Skin epidermis (tissue), 12 donors: ENCODE results near the gene CDHR2.

Experiments used
- H3K27ac ChIP-seq, 21 experiments: fragments of 200-600 bp; sonication (generic) in 11 of 21; one replicate each; pipeline ENCODE4 v1.5.0; 2020; ENCODE audit warnings: mild to moderate bottlenecking in 3 of 21, inconsistent platforms in 2 of 21, moderate library complexity in 2 of 21
- H3K4me3 ChIP-seq, 7 experiments: fragments of 200-600 bp; sonication (generic) in 2 of 7; one replicate each; pipeline ENCODE4 v1.5.0; 2020; ENCODE audit warnings: inconsistent platforms in 2 of 7, mild to moderate bottlenecking in 2 of 7, moderate library complexity in 1 of 7

CDHR2 gene

DNA sequence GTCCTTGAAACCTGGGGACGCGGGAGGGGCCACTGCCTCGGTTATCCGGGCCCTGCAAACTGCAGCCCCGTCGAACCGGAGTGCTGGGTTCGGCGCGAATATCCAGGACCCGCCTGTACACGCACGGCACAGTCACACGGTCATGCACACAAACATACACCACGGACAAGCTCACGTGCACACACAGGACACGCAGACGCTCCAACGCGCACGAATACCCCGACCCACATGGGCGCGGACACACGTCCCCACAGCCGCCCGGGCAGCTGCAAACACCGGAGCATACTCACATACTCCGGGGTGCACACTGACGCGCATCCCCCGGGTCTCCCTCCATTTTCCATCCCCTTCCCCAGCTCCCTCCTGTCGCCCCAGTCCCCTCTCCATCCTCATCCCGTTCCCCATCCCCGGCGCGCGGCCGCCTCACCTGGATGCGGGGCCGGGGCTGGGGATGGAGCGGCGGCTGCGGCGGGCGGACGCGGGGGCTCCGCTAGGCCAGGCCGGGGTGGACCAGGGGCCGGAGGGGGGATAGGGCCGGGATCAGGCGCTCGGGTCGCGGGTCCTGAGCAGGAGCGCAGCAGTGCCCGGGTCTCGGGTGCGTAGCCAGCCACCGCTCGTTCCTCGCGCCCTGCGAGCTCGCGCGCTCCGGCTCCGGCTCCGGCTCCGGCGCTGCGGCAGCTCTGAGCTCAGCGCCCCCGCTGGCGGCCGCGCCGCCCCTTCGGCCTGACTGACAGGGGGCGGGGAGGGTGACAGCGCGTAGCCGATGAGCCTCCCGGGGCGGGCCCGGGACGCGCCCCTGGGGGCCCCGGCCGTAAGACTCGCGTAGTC lies 80.9 kb downstream of the CDHR2 start, which contains the start of the genes EIF4E1B and SNCB:
Gene EIF4E1B (plus strand): TSS at position 823 of the 828 bp plus-strand sequence. CDS start 12,113 bp downstream, outside the sequence.
Gene SNCB (minus strand): TSS at position 682 of the 828 bp plus-strand sequence. CDS start 880 bp downstream, outside the sequence.
- H3K27ac ChIP-seq, result no peak within 1 kb of the TSS

DNA sequence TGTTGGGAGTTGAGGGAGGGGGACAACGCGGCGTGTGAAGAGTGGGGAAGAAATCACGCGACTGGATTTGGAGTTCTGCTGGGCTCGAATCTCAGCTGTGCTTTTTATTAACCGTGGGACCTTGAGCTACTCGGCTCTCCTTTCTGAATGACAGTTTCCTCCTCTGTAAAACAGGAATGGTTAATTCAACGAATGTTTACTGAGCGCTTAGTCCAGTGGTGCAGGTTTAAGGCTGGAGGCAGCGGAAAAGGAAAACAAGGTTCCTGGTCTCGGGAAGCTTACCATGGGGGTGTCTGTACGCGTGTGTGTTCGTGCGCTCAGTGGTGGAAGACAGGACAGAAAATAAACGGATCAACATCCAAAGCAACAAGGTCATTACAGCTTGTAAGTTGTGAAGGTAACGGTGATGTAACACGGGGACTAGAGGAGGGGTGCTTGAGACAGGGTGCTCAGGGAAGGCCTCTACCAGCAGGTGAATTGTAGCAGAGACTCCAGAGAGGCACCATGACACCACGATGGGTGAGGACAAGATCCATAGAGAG lies 81.6 kb downstream of the CDHR2 start:
- Histone ChIP-seq H3K4me3 (peak overlapping the region in 5 of 7 experiments; percentile 5 to 27 (median 20)), H3K27ac (no peak overlapping the region)

More for the DNA sequence above, 80.9 kb downstream of the CDHR2 start, which contains the start of the genes EIF4E1B and SNCB:
- peak within 1 kb of the TSS in 5 of 7 experiments; percentile 5 to 27 (median 20) for H3K4me3 ChIP-seq

DNA sequence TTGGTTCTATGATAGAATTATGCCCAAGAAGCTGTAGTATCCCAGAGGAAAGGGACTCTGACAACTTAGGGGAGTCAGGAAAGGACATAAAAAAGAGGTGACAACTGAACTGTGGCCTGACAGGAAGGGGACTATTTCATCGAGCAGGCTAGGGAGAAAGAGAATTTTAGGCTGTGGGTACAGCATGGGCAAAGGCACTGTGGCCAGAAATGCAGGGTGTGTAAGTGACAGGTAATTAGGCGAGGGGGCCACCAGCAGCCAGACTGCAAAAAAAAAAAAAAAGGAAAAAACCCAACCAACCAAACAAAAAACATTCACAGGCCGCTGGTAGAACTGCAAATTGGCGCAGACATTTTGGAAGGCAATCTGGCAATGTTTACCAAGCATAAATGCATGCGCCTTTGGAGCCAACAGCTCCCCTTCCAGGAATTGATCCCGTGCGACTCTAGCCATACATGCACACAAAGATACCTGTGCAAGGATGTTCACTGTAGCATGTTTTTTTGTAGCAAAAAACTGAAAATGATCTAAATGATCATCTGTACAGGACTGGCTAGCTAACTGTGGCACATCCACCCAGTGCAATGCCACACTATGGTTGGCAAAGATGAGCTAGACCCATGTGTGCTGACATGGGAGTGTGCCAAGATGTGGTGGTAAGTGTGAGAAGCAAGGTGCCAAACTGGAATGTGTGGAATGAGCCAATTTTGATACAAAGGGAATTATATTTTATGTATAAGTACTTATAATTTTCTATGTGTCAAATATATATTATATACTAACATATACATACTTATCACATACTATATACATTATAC lies 82.5 kb downstream of the CDHR2 start:
- no peak overlapping the region for H3K4me3 ChIP-seq
- no peak overlapping the region for H3K27ac ChIP-seq

DNA sequence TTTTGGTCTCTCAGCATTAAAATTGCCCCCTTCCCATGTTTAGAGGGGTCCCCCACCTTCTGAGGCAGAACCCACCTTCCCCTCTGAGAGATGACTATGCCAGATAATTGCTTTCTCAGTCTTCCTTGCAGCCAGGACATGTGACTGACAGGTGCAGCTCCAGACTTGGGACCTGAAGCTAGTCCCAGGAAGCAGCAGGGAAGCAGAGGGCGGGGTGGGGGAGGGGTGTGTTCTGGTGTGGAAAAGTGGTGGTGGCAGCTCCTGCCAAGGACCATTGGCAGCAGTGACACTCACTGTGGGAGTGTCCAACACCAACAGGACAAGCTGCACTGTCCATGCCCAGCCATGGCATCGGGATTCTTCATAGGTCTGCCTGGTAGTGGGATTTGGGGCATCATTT lies 83.6 kb downstream of the CDHR2 start:
- Histone ChIP-seq H3K4me3 (no peak overlapping the region), H3K27ac (no peak overlapping the region)

DNA sequence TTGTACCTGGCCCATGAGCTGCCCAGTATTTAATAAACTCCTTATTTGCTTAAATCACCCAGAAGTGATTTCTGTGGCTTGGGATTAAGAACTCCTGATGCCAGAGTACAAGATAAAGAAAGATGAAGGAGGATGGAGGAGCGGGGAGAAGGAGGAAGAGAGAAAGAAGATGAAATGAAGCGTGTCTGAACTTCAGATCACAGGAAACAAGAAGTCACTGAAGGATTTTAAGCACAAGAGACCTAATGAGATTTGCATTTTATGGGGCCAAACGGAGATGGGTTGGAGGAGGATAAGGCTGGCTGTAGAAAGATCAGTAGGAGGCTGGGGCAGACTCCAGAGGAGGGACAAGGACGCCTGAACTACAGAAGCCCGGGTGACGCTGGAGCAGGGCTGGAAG lies 84.5 kb downstream of the CDHR2 start:
- no peak overlapping the region for H3K27ac ChIP-seq
- no peak overlapping the region for H3K4me3 ChIP-seq

DNA sequence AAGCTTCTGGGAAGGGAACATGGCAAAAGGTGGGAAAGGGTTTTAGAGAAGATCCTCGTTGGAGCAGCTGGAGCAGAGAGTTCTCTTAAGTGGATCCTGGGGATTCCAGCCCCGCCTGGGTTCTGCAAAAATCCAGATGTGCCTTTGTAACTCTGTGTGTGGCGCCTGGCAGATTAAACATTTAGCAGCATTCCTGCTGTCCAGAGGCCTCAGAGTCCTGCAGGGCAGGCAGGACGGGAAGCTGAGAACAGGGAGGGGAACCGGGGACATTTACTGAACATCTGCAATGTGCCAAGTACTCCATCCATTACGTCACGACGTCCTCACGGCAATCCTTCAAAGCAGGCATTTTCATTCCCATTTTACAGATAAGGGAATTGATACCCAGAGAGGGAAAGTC lies 87.3 kb downstream of the CDHR2 start:
- no peak overlapping the region for H3K27ac ChIP-seq

DNA sequence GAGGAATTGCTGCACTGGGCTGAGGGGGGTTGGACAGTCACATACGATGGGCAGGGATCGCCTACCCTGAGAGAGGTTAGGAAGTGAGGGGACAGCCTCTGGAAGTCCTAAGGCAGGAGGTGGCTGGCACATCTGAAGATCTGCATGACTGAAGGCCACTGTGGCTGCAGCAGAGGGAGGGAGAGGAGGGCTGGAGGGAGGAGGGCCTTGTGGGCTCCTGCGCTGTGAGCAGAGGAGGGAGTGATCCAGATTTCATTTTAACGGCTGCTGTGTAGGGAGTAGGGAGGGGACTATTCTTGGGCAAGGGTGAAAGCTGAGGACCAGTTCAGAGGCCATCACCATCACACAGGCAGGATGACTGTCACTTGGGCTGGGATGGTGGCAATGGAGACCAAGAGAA lies 88.4 kb downstream of the CDHR2 start:
- Histone ChIP-seq H3K27ac (no peak overlapping the region), H3K4me3 (no peak overlapping the region)

More for the DNA sequence above, 87.3 kb downstream of the CDHR2 start:
- no peak overlapping the region for H3K4me3 ChIP-seq

DNA sequence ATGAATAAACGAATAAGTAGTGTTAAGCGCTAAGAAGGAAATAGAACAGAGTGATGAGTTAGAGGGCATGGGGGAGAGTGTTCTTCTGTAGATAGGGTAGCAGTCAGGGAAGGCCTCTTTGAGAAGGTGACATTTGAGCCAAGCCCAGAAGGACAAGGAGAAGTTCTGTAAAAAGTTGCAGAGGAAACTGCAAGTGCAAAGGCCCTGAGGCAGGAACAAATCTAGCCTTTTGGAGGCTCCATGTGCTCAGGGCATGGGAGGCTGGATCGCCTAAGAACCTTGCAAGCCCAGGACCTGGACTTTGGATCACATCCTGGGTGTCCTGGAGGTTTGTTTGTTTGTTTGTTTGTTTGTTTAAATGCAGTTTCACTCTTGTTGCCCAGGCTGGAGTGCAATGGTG lies 89.3 kb downstream of the CDHR2 start:
- Histone ChIP-seq H3K27ac (no peak overlapping the region), H3K4me3 (no peak overlapping the region)

DNA sequence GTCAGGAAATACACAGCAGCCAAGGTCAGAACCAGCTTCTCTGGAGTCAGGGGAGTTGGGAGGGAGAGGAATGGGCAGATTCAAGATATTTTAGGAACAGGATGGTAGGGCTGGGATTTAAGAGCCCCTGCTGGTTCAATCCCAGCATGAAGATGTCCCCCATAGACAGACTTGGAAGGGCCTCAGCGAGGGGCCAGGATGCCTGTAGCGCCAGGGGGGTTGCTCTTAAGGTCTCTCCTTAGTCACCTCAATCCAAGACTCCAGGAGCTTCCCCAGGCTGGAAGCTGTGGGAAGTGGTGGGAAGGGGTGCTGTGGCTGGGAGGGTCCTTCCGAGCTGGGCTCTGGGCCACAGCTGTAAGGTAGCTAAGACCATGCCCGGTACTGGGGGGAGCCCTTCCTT lies 90.1 kb downstream of the CDHR2 start:
- H3K27ac ChIP-seq, result no peak overlapping the region
- H3K4me3 ChIP-seq, result no peak overlapping the region

DNA sequence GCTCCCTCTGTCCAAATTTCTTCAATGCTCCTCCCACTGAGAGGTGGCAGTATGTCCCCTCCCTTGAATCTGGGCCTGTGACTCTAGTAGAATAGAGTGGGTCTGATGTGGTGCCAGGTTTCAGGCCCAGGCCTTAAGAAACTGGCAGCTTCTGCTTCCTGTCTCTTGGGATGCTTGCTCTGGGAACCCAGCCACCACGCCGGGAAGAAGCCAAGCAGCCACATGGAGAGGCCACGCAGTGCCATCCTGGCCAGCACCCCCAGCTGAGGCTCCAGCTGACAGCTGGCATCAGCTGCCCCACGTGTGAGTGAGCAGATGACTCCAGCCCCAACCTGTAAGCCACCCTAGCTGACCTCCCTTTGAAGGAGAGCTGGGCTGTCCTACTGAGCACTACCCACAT lies 90.8 kb downstream of the CDHR2 start:
- Histone ChIP-seq H3K4me3 (no peak overlapping the region), H3K27ac (no peak overlapping the region)

DNA sequence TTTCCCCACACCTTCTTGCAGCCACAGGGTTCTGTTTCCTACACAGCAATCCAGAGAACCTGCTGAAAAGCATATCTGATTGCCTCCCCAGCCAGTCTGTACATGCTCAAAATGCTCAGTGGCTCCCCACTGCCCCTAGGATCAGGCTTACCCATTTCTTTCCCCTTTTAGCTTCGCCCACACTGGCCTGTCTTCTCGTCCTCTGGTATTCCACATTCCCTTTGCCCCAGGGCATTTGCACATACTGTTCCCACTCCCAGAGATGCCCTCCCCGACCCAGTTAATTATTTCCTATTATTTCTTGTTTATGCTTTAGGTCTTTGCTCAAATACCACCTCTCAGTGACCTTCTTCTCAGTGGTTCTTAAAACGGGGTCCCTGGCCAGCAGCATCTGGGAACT lies 91.5 kb downstream of the CDHR2 start:
- Histone ChIP-seq H3K27ac (no peak overlapping the region), H3K4me3 (no peak overlapping the region)

DNA sequence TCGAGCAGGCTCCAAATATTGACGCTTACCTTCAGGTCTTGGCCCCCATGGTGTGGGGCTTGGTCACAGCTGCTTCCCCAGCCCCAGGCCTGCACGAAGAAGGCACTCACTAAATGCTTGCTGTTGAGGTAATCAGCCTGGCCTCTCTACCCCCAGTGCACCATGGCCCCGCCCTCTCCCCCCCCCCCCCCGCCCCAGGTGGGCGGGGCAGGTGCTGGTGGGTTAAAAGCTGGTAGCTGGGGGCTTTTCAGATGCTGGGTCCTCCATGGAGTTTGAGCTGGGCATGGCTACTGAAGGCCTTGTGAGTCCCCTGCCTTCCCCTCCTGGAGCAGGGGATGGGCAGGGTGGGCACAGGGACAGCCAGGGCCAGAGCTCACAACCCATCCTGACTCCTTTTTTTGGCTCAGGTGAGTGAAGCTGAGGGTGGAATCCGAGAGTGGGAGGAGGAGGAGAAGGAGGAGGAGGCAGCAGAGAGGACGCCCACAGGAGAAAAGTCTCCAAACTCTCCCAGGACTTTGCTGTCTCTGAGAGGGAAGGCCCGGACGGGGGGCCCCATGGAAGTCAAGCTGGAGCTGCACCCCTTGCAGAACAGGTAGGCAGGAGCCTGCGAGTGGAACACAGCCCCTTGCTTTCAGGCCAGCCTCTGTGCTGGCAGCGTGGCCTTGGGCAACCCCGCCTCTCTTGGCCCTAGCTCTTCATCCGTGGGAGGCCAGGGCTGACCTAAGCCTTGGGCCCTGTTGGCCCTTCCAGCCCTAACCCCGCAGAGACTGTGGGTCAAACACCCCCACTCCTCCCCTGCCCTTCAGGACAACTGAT lies 93.7 kb downstream of the CDHR2 start:
- Histone ChIP-seq H3K4me3 (no peak overlapping the region), H3K27ac (no peak overlapping the region)

DNA sequence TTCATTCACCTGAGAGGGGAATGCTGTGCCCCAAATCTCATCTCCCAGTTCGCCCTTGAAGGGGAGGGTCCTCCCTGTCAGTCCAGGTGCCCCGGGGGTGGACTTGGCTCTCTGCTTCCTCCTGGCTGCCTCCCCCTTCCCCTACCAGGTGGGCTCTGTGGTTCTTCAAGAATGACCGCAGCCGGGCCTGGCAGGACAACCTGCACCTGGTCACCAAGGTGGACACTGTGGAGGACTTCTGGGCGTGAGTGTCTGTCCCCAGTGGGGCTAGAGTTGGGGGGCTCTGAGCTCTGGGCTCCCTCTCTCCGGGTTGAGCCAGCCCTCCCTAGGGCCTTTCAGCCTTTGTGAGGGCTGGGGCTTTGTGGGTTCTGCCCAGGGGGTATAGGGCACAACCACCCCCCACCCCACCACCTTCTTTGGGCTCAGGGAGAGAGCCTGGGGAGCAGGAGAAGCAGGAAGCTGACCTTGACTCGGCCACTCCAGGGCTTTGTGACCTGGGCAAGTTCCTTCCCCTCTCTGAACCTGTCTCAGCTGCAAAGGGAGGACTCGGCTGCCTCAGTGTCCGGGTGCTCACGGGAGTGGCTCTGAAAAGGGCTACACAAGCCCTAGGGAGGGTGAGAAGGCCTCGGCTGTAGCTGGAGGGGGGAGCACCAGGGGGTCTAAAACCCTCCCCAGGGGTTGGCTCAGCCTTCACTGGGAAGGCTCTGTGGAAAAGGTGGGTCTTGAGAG lies 94.5 kb downstream of the CDHR2 start:
- H3K27ac ChIP-seq, result no peak overlapping the region
- no peak overlapping the region for H3K4me3 ChIP-seq

DNA sequence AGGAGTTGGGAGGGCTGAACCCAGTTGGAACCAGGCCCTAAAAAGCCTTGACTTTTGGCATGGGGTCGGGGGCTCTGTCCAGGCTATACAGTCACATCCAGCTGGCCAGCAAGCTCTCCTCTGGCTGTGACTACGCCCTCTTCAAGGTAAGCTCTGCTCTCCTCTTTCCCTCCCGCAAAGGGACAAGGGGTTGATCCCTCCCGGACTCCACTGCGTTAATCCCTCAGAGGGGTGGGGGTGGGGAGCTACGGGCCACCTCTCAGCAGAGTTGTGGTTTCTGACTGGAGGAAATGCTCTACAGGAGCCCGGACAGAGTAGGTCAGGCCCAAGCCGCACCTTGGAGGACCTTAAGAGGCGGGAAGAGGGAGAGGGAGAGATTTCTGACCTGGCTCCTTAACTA lies 95.2 kb downstream of the CDHR2 start:
- H3K4me3 ChIP-seq, result no peak overlapping the region
- no peak overlapping the region for H3K27ac ChIP-seq

DNA sequence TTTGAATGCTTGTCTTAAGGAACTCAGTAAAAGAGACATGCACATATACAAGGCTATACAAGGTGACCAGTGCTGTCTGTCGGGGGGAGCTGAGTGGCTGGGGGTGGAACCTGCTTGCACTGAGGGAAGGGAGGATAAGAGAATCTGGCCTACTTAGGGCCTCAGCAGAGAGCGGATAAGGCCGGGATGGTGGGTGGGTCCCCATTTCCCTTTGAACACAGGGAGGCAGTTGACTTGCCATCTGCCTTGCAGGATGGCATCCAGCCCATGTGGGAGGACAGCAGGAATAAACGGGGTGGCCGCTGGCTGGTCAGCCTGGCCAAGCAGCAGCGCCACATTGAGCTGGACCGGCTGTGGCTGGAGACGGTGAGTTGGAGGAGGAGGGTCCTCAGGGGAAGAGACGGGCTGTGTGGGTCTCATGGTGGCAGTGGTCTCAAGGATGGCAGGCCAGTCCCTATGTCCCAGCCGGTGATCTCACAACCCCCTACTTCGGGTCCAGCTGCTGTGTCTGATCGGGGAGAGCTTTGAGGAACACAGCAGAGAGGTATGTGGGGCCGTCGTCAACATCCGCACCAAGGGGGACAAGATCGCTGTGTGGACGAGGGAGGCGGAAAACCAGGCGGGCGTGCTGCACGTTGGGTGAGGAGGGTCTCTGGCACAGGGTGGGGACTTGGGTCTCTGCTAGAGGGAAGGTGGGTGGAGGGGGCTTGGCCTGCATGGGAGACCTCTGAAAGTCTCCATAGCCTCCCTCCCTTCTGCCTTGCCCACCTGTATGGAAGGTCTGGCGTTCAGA lies 95.9 kb downstream of the CDHR2 start:
- Histone ChIP-seq H3K27ac (no peak overlapping the region), H3K4me3 (no peak overlapping the region)
